Right ventricle myocardium superior (tissue), 1 donor: ENCODE data around the gene AIFM1. TPM values are rescaled to one million over a fixed set of nuclear protein-coding genes. Genes with fewer than 3 reads are reported as not detected.

ENCODE experiments used
- ATAC-seq: fragments of 200-7000 bp; cut with Tn5 transposase; one replicate; pipeline ENCODE4 v1.9.1; 2020; ENCODE audit warnings: mild to moderate bottlenecking; ENCODE audit not compliant: poor library complexity
- DNase-seq: peaks from one replicate; pipeline ENCODE4 v3.0.0-alpha.2; 2020
- intact Hi-C: fragments of 100-400 bp; cut with DNase I; formaldehyde crosslinking; loops from one replicate; pipeline ENCODE4 v1.11.2; 2022
- long read RNA-seq: library from polyadenylated mRNA; unstranded; transcript quantifications from one replicate; pipeline ENCODE4 v2.0.0, GENCODE V29; 2021
- total RNA-seq: library from RNA; stranded (reverse); fragmentation: NEBNext Ultra II Directional; extraction: Animal tissue kit (Norgen Biotek cat#: 25700); gene quantifications from one replicate; pipeline ENCODE4 v1.2.1, GENCODE V29; 2021
- donor health status: DM: no; HTN: yes; CAD: no; lungs with severe emphysema.

AIFM1 gene
- 142 TPM for total RNA-seq
- long read RNA-seq, transcript AIFM1-201 (16 exons, 2,260 nt) = major isoform, 489 of 519 reads
- long read RNA-seq, partial matches to known transcripts = 10 of 519 reads
- long read RNA-seq, other reads (novel, unspliced or antisense) = 19 of 519 reads

DNA sequence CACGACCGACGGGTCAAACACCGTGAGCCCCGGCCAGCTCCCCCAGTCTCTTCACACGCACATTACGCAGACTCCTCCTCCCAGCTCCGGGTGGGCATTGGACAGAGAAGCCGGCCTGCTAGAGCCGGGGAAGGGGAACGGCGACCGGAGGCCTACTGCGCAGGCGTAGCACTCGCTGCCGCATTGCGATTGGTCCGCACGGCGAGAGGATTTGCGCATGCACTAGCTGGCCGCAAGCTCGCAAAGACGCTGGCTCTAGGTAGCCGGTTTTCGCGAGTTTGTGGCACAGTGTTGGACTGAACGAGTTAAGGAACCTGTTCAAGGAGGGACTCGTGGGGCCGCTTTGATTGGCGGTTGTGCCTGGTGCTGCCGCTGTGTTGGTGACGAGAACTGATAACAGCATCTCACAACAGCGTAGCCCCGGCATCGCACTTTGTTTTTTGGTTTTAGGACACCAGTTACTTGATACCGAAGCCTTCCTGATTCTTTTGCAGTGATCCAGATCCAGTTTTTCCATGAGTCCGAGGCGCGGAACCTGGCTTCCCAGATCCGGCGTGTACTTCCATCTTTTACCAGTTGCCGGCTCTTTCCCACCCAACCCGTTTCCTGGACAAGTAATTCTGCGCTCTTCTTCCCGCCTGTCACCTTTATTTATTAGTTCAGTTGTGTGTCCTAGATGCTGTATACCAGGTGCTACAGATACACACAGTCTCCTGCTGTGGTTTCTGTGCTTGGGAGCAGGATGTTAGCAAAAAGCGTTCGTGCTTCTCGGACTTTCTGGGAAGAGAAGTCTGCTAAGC lies at the start of gene AIFM1:
Gene AIFM1, minus strand, starts transcription at position 139 of the 800 bp plus-strand sequence. CDS start 185 bp downstream, outside the sequence.
- intact Hi-C loops = no loop called here
- peak; percentile 95 for DNase-seq
- peak; percentile 99 for ATAC-seq

DNA sequence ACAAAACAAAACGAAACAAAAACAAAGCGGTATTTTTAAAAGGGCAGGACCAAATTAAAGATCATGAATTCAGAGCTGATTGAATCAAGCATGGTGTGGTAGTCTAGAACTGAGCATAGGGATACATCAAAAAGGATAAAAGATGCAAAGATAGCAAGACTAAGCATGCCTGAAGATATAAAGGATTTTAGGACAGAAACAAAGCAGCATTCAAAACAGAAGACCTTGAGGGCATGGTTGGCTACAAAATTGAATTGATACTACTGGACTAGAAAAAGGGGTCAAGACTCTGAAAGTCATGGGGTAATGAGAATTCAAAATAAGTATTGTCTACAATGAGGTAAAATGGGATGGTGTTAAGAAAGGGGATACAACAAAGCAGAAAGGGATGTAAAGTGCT lies 47.7 kb upstream of the AIFM1 start:
- DNase-seq (no peak), ATAC-seq (no peak)
- intact Hi-C loops = no loop called here

DNA sequence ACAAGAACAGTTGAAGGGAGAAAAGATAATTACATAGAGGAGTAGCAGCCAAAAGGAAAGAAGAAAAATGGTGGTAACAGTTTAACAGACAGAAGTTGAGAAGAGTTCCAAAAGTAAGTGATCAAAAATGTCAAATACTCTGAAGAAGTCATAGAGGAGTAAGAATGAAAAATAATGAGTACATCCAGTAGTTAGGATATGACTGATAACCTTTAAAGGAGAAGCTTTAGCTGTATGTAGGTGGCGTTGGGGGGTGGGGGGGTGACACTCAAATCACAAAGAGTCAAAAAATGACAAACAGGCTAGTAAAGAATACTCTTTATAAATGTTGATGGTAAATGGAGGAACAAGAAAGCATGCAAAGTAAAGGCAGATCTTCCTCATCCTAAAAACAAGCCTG lies 46.7 kb upstream of the AIFM1 start:
- DNase-seq (no peak), ATAC-seq (no peak)
- intact Hi-C loops = no loop called here

DNA sequence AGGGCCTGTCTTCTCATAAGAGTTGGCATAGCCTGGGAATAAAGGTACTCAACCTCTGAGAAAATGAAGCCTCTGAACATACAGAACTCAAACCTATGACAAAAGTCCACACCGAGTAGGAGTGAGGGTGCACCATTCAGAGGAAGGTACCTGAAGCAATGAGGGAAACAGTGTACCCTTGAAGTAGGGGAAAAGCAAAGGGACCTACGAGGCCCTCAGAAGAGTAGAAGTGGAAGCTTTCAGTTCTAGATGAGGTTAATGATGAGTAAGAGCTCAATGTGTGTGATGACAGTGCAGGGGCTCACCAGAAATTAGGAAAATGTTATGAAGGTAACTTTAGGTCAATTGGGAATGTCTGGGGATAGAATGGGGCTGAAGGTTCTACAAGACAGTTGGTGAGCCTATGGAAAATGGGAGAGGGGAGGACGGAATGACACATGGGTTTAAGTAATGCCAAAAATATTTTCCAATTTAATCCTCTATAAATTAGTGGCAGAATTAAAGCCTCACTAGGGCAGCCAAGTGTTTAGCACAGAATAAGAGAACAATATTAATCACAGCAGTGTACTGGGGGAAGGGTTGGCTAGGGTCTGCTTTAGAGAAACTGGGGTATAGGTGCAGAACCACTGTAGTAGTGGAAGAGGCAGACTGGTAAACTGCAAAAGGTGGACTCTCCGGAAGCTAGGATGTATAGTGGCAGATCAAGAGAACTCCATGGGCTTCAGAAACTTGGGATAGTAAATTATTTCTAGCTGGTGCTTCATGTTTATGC lies 46.0 kb upstream of the AIFM1 start:
- DNase-seq (no peak), ATAC-seq (no peak)
- intact Hi-C loops = no loop called here

DNA sequence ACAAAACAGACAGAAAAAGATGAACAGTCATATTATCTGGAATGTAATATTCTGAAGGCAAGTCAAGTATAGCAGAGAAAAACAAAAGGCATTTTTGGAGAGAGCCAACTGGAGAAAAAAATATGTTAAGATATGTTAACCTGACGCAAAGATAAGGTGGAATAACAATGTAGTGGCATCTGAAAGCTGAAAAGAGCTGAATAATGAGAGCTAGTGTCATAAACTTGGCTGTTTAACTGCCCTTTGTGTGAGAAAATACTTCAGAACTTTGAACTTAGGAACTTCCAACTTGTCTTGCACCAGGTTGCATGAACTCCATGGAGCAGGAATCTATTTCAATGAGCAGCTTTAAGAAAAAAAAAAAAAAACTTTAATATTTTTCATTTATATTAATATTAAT lies 39.0 kb upstream of the AIFM1 start:
- intact Hi-C loops = no loop called here
- ATAC-seq (no peak), DNase-seq (no peak)

DNA sequence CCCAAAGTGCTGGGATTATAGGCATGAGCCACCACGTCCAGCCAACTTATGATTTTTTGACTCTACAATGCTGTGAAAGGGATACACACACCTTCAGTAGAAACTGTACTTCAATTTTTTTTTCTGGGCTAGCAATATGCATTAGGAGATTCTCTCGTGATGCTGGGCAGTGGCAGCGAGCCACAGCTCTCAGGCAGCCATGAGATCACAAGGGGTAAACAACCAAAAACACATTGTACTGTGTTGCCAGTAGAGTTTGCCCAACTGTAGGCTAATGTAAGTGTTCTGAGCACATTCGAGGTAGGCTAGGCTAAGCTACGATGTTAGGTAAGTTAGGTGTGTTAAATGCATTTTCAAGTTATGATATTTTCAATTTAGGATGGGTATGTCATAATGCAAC lies 31.8 kb upstream of the AIFM1 start:
- intact Hi-C loops = no loop called here
- DNase-seq (no peak), ATAC-seq (no peak)

DNA sequence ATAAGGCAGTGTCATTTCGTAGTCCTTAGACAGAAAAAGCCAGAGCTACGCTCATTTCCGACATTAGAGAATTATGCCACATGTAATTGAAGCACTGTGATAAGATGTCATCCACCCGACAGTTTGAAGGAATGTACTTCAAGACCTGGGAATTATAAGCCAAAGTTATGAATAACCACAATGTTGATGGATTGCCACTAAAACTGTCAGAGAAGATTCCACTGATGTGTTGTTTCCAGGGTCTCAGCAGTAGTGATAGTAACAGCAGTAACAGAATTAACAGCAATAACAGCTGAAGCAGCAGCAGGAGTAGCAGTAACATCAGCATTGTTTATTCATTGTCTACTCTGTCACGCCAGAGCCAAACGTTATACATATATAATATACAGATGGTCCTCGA lies 30.8 kb upstream of the AIFM1 start:
- DNase-seq = no peak
- intact Hi-C loops = no loop called here
- no peak for ATAC-seq

DNA sequence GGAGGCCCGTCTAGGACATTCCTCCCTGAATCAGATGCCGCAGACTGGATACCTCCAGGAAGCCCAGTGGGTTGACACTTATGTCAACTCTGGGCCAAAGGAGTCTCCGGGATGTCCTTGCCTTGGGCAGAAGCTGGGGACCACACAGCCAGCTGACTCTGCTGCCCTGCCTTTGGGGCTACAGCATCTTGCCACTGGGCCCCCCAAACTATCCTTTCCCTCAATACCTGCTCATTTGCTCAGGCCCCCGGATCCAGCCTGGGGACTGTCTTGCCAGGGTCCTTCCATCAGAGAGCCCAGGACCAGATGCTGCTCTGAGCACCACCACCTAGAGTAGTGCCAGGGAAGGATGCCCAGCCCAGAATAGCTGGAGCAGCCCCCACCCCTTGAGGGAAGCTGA lies 25.2 kb upstream of the AIFM1 start:
- ATAC-seq (no peak), DNase-seq (no peak)
- intact Hi-C loops = no loop called here

DNA sequence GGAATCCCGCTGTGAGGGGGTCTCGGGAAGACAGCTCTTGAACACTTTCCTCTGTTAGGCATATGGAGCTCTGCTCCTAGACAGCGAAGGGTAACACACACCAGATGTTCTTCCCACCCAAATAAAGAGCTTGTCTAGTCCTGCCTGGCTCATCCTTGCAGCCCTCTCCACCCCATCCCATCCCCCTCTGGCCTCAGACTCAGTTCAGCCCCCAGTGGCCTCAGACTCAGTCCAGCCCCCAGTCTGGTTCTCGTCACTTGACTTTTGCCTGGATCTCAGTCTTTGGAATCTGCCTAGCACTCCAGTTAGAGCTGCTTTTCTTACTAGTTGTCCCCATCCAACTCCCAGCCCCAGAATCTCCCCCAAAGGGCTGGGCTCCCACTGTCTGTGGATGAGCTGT lies 21.0 kb upstream of the AIFM1 start:
- ATAC-seq (no peak), DNase-seq (no peak)
- intact Hi-C loops = loop anchor here (5.0 kb wide), 1 partner anchor 104 kb away; no protein-coding TSS in a partner anchor

DNA sequence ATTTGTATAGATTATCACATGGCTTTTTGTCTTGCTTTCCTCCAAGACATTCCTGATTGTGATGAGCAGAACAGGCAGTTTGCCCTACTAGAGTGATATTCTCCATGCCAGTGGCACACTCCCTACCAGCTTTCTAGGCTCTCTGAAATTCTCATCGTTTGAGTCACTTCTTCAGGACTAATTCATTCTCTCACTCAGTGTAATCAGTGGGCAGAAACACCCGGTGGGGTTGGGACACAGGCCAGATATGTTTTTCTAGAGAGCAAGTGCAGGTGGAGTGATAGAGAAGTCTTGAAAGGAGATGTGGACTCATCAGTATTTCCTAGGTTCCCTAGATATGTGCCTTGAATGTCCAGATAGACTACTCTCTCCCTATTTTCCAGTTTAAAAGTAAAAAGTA lies 19.2 kb upstream of the AIFM1 start:
- no peak for ATAC-seq
- intact Hi-C loops = loop anchor here (5.0 kb wide), 1 partner anchor 103 kb away; no protein-coding TSS in a partner anchor
- no peak for DNase-seq

DNA sequence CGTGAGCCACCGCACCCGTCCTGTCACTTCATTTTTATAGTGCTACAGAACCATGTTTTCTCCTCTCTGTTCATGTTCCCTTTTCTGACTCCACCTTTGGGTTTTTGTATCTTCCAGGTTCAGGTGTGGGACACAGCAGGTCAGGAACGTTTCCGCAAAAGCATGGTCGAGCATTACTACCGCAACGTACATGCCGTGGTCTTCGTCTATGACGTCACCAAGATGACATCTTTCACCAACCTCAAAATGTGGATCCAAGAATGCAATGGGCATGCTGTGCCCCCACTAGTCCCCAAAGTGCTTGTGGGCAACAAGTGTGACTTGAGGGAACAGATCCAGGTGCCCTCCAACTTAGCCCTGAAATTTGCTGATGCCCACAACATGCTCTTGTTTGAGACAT lies 18.5 kb upstream of the AIFM1 start:
- ATAC-seq = no peak
- intact Hi-C loops = no loop called here
- DNase-seq = no peak

DNA sequence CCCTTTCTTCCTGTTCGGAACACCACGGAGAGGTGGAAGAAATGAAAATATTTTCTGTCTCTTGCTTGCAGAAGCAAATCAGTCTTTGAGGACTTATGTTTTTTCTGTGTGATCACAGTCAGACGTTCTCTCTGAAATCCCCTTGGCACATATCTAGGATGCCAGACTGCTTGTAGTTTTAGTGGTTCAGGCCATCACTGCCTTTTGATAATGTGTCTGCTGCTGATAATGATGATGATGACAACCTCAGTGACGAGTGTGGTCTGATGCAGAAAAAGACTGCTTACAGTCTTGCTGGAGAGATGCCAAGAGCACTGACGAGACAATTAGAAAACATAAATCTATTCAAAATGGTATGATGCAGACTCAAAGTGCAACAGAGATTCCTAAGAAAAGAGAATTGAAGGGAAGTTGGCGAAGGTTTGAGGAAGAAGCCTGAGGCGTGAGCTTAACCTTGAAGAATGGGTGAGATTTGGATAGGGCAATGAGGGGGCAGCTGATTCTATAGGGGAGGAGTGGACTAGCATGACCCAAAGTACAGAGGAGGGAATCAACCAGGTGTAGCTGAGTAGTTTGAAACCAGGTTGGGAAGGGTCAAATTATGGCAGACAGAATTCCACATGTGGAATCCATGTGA lies 14.1 kb upstream of the AIFM1 start:
- ATAC-seq = no peak
- no peak for DNase-seq
- intact Hi-C loops = no loop called here

DNA sequence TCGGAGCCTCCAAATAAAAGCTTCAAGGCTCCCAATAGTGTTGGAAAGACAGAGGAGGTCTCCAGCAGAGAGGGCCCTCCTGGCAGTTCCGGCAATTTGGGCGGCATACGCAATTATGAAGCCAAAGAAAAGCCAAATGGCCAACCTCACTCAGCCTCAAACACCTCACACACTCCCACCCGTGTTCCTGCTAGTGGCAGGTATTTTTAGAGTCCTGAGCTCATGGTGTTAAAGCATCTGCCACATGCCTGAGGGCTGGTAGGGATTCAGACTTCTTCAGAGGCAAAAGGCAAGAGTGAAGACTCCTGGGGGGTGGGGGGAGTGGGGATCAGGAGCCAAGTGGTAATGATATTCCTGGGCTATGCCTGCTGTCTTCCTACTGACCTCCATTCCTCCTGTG lies 13.5 kb upstream of the AIFM1 start:
- intact Hi-C loops = no loop called here
- no peak for ATAC-seq
- no peak for DNase-seq

DNA sequence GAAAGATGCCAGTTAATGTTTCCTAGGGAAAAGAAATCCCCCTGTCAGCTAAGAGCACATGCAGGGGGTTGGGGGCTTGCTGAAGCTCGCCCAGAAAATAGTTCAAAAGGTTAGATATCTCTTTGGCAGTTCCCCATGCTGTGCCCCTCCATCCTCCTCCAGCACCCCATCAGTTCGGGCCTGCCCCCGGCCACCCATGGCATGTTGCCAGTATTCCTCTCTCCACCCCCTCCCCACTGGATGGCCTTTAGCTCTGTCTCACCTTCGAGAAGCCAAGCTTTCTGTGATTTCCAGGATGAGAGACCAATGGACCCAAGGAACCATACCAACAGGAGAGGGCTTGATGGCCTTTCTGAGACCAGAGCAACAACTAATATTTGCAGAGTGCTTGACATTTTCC lies 11.3 kb upstream of the AIFM1 start:
- ATAC-seq (no peak), DNase-seq (no peak)
- intact Hi-C loops = no loop called here

DNA sequence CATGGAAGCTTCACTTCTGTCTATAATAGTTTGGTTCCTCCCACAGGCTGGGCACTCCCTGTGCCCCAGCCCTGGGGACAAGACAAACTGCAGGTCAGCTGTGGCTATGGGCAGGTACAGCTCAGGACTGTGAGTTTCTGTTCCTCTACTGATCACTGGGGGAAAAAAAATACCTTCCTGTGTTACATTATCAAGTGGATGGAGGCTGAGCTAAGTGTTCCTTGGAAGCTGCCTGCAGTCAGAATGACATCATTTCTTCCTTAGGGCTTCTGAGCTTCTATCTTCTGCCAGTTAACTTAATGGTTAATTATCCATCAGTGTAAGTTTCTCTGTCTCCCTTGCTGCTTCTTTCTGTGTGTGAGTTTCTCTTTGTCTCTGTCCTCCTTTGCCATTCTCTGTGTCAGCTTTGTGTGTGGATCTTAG lies 10.7 kb upstream of the AIFM1 start:
- intact Hi-C loops = no loop called here
- DNase-seq = no peak

DNA sequence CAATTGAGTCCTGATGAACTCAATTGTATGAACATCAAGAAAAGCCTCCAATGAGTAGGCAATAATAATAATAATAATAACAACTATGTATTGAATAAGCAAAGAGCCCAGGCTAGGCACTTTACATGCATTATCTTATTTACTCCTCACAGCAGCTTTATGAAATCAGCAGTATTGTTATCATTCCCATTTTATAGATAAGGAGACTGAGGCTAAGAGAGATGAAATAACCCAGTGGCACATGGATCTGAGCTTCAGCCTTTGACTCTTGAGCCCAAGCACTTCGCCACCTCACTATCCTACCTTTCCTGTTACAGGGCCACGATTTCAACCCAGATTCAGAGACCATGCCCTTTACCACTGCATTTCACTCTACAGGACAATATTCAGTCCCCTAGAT lies 9.3 kb upstream of the AIFM1 start:
- ATAC-seq = no peak
- intact Hi-C loops = no loop called here
- DNase-seq = no peak

More for the DNA sequence above, 10.7 kb upstream of the AIFM1 start:
- no peak for ATAC-seq

DNA sequence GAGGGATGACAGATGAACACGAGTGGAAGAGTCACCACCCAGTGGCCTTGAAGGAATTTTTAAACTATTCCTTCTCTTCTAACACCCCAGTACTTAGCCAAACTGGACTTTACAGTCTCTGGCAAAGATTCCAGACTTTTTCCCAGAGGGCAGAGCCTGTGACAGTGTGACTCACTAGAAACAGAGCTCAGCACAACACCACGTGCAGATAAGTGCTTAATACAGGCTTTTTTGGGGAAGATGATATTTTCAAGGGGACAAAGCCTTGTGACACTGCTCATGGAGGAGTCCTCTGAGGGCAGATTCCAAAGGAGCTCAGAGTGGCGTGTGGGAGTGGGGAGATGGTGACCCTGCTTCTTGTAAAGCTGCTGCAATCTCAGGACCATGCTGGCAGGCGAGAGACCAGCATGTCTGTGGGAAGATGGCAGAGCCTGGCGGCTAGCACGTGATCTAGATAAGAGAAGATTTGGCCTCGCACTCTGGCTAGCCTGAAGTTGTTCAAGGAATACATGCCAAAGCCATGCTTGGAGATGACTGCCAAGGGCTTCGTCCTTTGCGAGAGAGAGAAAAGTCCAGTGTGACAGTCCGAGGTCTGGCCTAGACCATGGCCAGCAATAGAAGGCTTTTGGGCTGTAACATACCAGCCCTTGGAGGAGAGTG lies 8.5 kb upstream of the AIFM1 start:
- intact Hi-C loops = no loop called here
- ATAC-seq = peak; percentile 83
- peak; percentile 51 for DNase-seq

DNA sequence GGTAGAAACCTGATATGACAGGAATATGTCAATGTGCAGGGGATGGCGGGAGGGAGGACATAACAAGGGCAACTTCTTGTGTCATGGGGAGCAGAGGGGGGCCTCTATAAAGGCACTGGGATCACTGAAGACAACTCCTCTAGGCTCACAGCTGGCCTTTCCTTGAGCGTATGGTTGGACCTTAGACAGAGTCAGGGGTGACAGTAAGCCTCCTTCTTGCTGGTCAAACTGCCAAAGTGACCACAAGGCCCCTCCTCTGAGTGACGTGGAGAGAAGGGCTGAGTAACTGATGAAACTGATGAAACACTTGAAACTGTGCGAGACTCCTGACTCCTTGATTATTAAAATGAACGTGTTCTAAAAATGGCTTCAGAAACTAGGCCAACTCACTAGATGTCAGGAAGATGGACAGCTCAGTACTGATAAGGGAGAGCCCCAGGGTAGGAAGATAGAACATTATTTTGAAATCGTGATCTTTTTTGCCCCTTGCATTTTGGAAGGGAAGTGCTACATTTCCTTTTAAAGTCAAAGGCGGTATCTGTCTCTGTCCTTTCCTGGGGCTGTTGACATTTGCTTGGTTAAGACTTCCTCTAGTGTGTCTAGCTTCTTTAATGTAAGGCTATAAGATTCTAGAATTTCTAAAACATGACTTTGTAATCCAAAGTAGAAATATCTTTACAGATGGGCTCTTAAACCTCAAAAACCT lies 7.7 kb upstream of the AIFM1 start:
- intact Hi-C loops = no loop called here
- peak; percentile 54 for DNase-seq

More for the DNA sequence above, 7.7 kb upstream of the AIFM1 start:
- ATAC-seq = peak; percentile 62
